SK-MEL-5 (cell line): ENCODE measurements around the gene DGKD. TPM values are rescaled to one million over a fixed set of nuclear protein-coding genes. Genes with fewer than 3 reads are reported as not detected.
A peak's percentile ranks its signal among the peaks of the same experiment; 100 is the strongest.

ENCODE experiments used
- DNase-seq: peaks from one replicate; pipeline ENCODE4 v3.0.0-alpha.2; 2016; ENCODE audit warnings: low read depth, low spot score
- in situ Hi-C: cut with HindIII; loops from 2 replicates; pipeline ENCODE4 v1.10.0; 2016; ENCODE audit warnings: low sequenced_read_pairs, high pct_unique_total_duplicates, low pct_unique_long_range_greater_than_20kb
- total RNA-seq: library from RNA; depleted of rRNA; stranded (reverse); fragments of >200 nt; shearing (Covaris generic); gene quantifications from 2 replicates; pipeline ENCODE4 v1.2.3, GENCODE V29; 2014

DGKD gene
- total RNA-seq, 1 experiment from 2014 or later = 7.4 TPM

DNA sequence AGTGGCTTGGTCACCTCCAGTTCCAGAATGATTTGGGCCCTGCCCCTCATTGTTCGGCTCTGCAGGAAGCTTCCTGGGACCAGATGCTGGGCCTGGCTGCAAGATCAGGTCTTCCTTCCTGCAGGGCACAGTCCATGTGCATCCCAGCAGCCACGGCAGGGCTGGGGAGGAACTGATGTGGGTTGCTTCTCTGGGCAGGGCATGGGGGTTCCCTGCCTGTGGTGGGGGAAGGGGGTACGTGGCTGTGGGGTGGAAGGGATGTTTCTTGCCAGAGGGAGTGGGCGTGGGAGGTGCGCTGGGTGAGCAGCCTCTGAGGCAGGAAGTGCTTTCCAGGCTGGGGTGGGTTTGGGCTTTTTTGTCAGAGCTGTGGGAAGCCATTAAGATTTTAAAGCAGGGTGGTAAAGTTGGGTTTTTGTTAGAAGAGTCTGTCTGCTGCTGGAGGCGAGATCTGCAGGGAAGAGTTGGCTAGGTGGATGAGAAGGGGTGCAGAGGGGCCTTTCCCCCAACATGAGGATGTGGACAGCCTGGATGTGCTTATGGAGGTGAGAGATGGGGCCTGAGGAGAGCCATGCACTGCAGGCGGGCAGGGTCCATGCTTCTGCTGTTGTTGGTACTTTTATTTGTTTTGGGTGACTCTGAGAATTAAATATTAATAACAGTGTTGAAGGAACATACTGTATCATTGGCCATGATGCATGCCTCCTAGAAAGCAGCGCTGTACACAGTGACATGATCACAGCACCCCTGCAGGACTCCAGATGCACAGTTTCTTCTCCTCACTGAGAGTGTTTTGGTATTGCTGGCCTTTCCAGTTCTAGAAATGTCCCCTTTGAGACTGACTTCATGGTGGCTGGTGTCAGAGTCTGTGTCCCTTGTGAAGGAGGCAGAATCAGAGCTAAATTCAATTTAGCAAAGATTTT, 45.3 kb downstream of the DGKD start:
- in situ Hi-C loops = no loop called here
- DNase-seq = no peak

DNA sequence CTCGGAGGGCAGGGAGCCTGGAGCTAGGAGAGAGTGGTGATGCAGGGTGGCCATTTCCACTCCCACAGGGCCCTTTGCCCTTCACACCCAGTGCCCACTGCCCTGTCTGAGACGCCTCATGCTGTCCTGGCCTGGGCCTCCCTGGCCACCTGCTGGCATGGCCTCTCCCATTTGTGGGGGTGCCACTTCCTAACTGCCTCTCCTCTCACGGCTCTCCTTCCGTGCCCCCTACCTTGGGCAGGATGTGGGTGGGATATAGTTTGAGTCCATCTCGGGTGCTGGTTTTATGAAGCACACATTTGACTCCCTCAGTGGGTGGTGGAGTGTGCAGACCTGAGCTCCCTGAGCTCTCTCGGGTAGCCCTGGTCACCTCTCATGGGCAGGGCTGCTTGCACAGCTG, 46.0 kb downstream of the DGKD start:
- in situ Hi-C loops = no loop called here

DNA sequence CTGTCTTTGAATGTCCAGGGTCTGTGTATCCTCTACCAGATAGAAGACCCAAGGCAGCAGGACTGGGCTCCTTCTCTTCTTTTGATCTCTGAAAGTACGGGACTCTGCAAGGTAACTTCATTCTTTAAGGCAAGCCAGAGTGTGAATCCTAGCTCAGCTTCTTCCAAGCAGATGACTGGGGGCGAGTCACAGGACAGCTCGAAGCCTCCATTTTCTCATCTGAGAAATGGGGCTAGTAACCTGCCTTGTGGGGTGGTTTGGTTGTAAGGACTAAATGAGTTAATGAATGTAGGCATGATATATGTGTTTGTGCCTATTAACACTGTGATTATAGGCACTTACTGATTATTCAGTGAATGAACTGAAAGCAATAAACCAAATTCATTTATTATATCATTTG, 46.7 kb downstream of the DGKD start:
- no peak for DNase-seq
- in situ Hi-C loops = no loop called here

More for the DNA sequence above, 46.0 kb downstream of the DGKD start:
- DNase-seq = no peak

DNA sequence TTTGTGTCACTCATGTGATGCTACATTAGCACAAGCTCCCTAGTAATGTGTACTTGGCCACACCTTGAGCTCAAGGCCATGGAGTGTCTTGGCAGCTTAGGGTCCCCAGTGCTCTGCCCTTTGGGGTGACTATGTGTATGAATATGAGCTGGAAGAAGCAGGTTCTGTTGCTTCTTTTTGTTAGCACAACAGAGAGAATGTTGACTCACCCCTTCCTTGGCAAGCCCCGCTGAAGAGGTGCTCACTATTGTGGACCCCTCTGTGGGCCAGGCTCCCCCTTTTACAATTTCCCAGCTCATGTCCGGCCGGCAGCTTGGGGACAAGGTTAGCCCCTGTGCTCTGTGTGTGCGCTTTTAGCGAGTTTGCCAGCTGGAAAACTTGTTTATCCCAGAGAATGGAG, 48.1 kb downstream of the DGKD start:
- no peak for DNase-seq
- in situ Hi-C loops = no loop called here

DNA sequence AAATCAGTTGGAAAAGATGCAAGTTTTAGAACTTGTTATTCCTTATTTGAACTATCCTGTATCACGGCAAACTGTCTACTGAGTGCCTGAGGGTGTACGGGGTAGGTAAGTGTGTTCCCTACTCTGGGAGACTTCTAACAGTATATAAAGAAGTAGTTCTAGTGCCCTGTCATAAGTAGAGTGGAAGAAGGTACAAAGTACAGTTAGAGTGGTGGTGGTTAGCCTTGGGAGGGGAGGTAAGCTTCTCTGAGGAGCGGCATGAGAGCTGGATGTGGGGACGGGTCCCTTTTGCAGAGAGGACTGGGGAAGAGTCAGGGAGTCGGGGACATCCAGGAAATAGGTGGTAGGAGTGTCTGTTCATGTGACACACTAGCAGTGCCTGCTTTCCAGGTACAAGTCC, 48.5 kb downstream of the DGKD start:
- in situ Hi-C loops = no loop called here
- no peak for DNase-seq

- DNase-seq = peak; percentile 50
- in situ Hi-C loops = no loop called here
These were observed 49.9 kb downstream of the DGKD start for GRCh38 chr2:233404222-233404621.

GRCh38 chr2:233406865-233407264, 52.6 kb downstream of the DGKD start:
- no peak for DNase-seq
- in situ Hi-C loops = no loop called here

DNA sequence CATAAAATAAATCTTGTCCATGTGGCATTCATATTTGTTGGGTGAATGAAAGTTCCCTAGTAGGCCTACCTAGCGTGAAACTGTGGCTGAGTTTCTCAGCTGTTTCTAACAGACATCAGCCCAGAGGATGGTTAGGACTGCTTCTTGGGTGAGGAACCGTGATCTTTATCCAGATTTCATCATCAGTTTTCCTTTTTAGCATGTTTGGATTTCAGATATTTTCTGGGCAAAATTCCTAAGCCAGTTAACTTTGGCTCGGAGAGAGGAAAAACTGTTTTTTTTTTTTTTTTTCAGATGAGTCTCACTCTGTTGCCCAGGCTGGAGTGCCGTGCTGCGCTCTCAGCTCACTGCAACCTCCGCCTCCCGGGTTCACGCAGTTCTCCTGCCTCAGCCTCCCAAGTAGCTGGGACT, 53.5 kb downstream of the DGKD start:
- DNase-seq = no peak
- in situ Hi-C loops = no loop called here

GRCh38 chr2:233408366-233409285, 54.3 kb downstream of the DGKD start:
- in situ Hi-C loops = no loop called here
- no peak for DNase-seq

DNA sequence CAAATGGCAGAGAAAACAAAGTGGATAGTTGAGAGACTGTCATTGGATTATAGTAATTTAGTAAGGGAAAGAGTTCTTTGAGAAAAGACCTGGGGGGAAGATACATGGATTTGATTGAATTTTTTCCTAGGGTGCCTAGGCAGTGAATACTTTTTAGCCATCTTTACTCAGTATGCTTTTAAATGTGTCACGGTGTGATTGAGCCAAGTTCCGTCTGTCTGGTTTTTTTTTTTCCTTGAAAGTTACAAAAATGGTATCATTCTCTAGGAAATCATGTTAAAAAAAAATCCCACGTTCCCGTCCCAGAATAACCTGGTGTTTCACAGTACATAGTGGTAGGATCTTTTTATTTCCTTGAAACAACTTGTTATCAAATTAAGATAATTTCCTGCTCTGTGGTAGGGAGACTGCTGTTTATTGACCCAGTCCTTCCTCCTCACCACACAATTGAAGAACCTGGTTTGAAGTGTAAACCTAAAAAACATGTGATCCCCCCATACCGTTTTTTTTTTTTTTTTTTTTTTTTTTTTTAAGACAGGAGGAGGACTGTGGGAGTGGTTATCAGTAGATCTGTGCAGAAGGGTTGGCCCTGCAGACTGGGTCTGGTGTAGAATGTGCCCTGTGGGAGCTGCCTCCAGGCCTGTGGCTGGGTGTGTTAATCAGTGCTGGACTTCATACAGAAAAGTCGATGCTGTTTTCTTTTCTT, 55.1 kb downstream of the DGKD start:
- in situ Hi-C loops = no loop called here

GRCh38 chr2:233410196-233410760, 56.0 kb downstream of the DGKD start:
- DNase-seq = no peak
- in situ Hi-C loops = no loop called here

More for the DNA sequence above, 55.1 kb downstream of the DGKD start:
- no peak for DNase-seq

GRCh38 chr2:233411162-233411561, 56.9 kb downstream of the DGKD start:
- DNase-seq = no peak
- in situ Hi-C loops = no loop called here

- DNase-seq = no peak
- in situ Hi-C loops = no loop called here
These were observed 58.1 kb downstream of the DGKD start for GRCh38 chr2:233412405-233412804.

- DNase-seq = no peak
- in situ Hi-C loops = no loop called here
These were observed 58.8 kb downstream of the DGKD start for GRCh38 chr2:233413046-233413445.

- in situ Hi-C loops = no loop called here
- no peak for DNase-seq
These were observed 59.4 kb downstream of the DGKD start for GRCh38 chr2:233413559-233414272.

DNA sequence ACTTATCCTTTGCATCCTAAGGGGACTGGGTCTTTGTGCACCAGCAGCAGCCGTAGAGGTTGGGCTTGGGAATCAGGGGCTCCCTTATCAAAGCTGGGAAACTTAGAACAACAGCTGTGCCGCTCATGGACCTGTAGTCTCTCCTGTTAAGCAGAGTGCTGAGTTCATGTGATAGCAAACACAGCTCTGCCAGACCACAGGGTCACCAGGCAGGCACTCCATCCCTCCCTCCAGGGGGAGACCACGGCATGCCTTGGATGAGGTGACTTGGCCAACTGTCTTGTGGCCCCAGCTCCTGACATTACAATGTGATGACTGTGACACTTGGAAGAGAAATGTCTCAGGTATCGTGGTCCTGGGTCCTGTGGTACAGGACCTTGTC, 60.0 kb downstream of the DGKD start:
- no peak for DNase-seq
- in situ Hi-C loops = no loop called here
